ENCODE measurements around the gene ADAM17. TPM values are rescaled to one million over a fixed set of nuclear protein-coding genes. Genes with fewer than 3 reads are reported as not detected.

The ADAM17 gene
- total RNA-seq, 1 donor from 2014 or later: 16.4 TPM

GRCh38 chr2:9539531-9539930 is 16.1 kb downstream of the ADAM17 start:
- H3K4me1 ChIP-seq: peaks cover 0 to 9% of the 10 kb centered on the region in 2 donors
- H3K36me3 ChIP-seq: peaks cover 0 to 23% of the 10 kb centered on the region in 2 donors
- H3K9me3 ChIP-seq: no peaks in the 10 kb centered on the region
- peak overlapping the region; percentile 46 to 61 for H3K27ac ChIP-seq
- no peak for DNase-seq (ENCODE audit: low spot score in 2 of 2)
- intact Hi-C loops (cut with DNase I): loop anchor here (1.0 to 5.0 kb wide), 2 partner anchors 13 to 93 kb away; partner anchors contain the start of gene YWHAQ
- H3K4me3 ChIP-seq: no peak overlapping the region
- no peaks in the 10 kb centered on the region for H3K27me3 ChIP-seq
- no peak for TF ChIP-seq CTCF (IDR thresholded peaks at IDR 0.05)

- no peaks in the 10 kb centered on the region for H3K27me3 ChIP-seq
- peak overlapping the region; percentile 46 to 61 for H3K27ac ChIP-seq
- intact Hi-C loops (cut with DNase I): loop anchor here (5.0 kb wide), 1 partner anchor 94 kb away; the partner anchor contains the start of gene YWHAQ
- no peaks in the 10 kb centered on the region for H3K9me3 ChIP-seq
- H3K4me3 ChIP-seq: no peak overlapping the region
- peaks cover 0 to 9% of the 10 kb centered on the region in 2 donors for H3K4me1 ChIP-seq
- no peak for DNase-seq (ENCODE audit: low spot score in 2 of 2)
- H3K36me3 ChIP-seq: peaks cover 0 to 38% of the 10 kb centered on the region in 2 donors
- TF ChIP-seq CTCF (IDR thresholded peaks at IDR 0.05): no peak
Observed at GRCh38 chr2:9538000-9538507, 17.6 kb downstream of the ADAM17 start.

GRCh38 chr2:9536504-9536903 is 19.1 kb downstream of the ADAM17 start:
- Histone ChIP-seq H3K9me3 (no peaks in the 10 kb centered on the region), H3K27me3 (no peaks in the 10 kb centered on the region), H3K36me3 (peaks cover 0 to 39% of the 10 kb centered on the region in 2 donors), H3K4me3 (no peak overlapping the region), H3K27ac (no peak overlapping the region), H3K4me1 (peaks cover 0 to 9% of the 10 kb centered on the region in 2 donors)
- DNase-seq (ENCODE audit: low spot score in 2 of 2): no peak
- TF ChIP-seq CTCF (IDR thresholded peaks at IDR 0.05): no peak
- intact Hi-C loops (cut with DNase I): loop anchor here (5.0 kb wide), 1 partner anchor 96 kb away; the partner anchor contains the start of gene YWHAQ

- intact Hi-C loops (cut with DNase I): loop anchor here (5.0 kb wide), 1 partner anchor 97 kb away; the partner anchor contains the start of gene YWHAQ
- Histone ChIP-seq H3K4me3 (no peak overlapping the region), H3K27ac (no peak overlapping the region), H3K9me3 (no peaks in the 10 kb centered on the region), H3K36me3 (peaks cover 0 to 30% of the 10 kb centered on the region in 2 donors), H3K4me1 (peaks cover 0 to 8% of the 10 kb centered on the region in 2 donors), H3K27me3 (no peaks in the 10 kb centered on the region)
- no peak for TF ChIP-seq CTCF (IDR thresholded peaks at IDR 0.05)
- no peak for DNase-seq (ENCODE audit: low spot score in 2 of 2)
Observed at GRCh38 chr2:9535177-9535576, 20.5 kb downstream of the ADAM17 start.

- no peak for TF ChIP-seq CTCF (IDR thresholded peaks at IDR 0.05)
- Histone ChIP-seq H3K4me3 (no peak overlapping the region), H3K27ac (no peak overlapping the region), H3K27me3 (no peaks in the 10 kb centered on the region), H3K36me3 (peaks cover 5 to 30% of the 10 kb centered on the region in 2 donors), H3K9me3 (no peaks in the 10 kb centered on the region), H3K4me1 (peaks cover 0 to 5% of the 10 kb centered on the region in 2 donors)
- DNase-seq (ENCODE audit: low spot score in 2 of 2): no peak
- intact Hi-C loops (cut with DNase I): no loop called here
Observed at GRCh38 chr2:9533663-9534062, 22.0 kb downstream of the ADAM17 start.
